ENCODE results near the gene SLC66A2. TPM values are rescaled to one million over a fixed set of nuclear protein-coding genes. Genes with fewer than 3 reads are reported as not detected.
A peak's percentile ranks its signal among the peaks of the same experiment; 100 is the strongest.

The SLC66A2 gene
- total RNA-seq, 1 experiment from 2014 or later, result 28.6 TPM

DNA sequence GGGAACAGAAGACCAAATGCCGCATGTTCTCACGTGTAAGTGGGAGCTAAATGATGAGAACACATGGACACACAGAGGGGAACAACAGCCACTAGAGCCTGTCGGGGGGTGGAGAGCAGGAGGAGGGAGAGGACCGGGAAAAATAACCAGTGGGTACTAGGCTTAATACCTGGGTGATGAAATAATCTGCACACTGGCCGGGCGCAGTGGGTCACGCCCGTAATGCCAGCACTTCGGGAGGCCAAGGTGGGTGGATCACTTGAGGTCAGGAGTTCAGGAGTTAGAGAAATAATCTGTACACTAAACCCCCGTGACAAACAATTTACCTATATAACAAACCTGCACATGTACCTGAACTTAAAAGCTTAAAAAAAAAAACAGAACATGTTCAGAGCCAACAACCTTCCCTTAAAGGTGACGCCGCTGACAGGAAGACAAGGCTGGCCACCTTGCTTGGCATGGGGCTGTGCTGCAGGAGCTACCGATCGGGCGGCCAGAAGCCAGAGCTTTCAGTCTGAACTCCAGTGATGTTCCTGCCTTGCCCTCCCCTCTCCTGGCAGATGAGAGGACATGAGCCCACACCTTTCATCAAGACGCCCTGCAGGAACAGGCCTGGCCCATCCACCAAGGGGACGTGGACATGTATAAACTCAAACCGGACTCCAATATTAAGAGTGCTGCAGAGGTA, 11.2 kb downstream of the SLC66A2 start:
- Histone ChIP-seq H3K36me3 (replicated peaks; ENCODE audit: control insufficient read depth, insufficient read depth, low read length) (no peaks in the 10 kb centered on the region), H3K4me3 (ENCODE audit: insufficient read depth, low read depth, low read length) (no peak overlapping the region), H3K27me3 (ENCODE audit: control insufficient read depth, insufficient read depth, low read length) (no peaks in the 10 kb centered on the region)
- DNase-seq, result no peak

DNA sequence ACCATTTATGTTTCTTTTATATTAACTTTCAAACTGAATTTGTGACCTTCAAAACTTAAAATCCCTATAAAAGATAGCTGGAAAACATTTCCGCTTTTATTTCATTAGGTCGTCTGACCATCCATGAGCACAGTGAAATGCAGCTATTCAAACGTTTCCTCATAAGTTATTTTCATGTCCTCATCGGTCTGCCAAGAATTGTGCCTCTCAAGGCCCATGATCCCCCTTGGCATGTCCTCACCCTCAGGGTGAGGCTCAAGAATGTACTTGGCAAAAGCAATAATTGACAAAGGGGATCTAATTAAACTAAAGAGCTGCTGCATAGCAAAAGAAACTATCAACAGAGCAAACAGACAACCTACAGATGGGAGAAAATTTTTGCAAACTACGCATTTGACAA, 12.4 kb downstream of the SLC66A2 start:
- no peak for DNase-seq
- H3K4me3 ChIP-seq (ENCODE audit: insufficient read depth, low read depth, low read length), result no peak overlapping the region
- no peaks in the 10 kb centered on the region for H3K36me3 ChIP-seq (replicated peaks; ENCODE audit: control insufficient read depth, insufficient read depth, low read length)
- no peaks in the 10 kb centered on the region for H3K27me3 ChIP-seq (ENCODE audit: control insufficient read depth, insufficient read depth, low read length)

DNA sequence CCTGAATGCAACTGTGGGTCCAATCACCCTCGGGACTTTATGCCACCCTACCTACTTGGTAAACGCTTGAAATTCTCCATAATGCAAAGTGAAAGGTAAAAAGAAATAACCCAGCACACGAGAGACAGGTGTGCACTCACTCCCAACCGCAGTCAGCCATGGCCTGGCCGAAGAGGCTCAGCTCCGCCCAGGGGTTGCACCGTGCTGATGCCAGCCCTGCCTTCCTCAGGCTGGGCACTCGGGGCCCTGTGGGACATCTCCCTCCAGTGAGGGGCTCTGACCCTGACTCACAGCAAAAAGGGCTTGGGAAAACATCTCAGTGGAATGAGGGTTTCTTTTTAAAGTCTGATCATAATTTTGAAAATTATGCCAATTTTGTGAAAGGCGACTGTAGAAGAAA, 13.3 kb downstream of the SLC66A2 start:
- no peak overlapping the region for H3K4me3 ChIP-seq (ENCODE audit: insufficient read depth, low read depth, low read length)
- H3K27me3 ChIP-seq (ENCODE audit: control insufficient read depth, insufficient read depth, low read length), result no peaks in the 10 kb centered on the region
- H3K36me3 ChIP-seq (replicated peaks; ENCODE audit: control insufficient read depth, insufficient read depth, low read length), result no peaks in the 10 kb centered on the region
- no peak for DNase-seq

DNA sequence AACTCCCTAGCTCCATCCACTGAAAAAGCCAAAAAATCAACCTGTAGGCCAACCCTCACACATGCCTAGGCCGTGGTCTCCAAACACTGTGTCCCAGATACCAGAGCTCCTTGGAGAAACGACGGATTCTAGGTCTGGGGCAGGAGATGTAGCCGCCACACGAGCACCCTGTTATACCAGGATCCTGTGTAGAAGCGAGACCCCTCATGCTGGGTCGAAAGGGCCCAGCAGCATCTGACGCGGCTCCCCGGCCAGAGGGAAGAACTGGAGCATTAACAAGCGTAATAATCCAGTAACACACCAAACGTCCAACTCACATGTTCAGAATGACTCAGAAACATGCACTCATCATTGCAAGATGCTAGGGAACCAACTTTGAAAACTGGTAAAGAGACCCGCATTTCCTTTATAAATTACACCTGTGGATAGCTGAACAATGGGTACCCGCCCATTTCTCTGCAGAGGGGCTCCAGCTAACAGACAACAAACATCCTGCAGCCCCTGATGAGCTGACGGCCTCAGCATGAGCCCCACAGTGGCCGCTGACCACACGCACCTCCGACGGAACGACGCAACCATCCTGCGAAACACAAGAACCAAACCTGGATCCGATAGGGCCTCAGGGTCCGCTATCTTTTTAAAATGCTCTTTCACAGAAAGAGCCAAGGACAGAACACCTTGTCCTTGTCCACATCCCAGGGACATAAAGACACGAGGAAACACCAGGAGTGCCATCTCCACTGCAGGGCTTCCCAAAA, 14.2 kb downstream of the SLC66A2 start:
- H3K27me3 ChIP-seq (ENCODE audit: control insufficient read depth, insufficient read depth, low read length), result no peaks in the 10 kb centered on the region

DNA sequence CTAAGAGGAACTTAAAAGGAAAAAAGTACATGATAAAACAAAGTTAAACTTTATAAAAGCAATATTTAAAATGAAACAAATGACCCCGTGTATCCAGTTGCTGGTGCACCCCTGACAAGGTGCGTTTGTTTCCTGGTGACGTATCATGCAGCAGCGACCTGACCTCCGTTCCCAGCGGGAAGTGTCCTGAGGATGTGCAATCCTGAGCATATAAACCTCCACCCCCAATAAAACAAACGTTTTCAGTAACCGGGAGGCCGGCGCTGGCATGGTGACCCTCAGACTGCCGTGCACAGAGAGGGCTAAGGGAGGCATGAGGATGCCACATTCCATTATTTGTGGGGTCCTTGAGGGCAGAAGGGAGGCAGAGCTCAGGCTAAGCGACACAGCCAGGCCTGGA, 14.8 kb downstream of the SLC66A2 start:
- DNase-seq, result no peak
- no peaks in the 10 kb centered on the region for H3K36me3 ChIP-seq (replicated peaks; ENCODE audit: control insufficient read depth, insufficient read depth, low read length)
- no peaks in the 10 kb centered on the region for H3K27me3 ChIP-seq (ENCODE audit: control insufficient read depth, insufficient read depth, low read length)
- H3K4me3 ChIP-seq (ENCODE audit: insufficient read depth, low read depth, low read length), result no peak overlapping the region

More for the DNA sequence above, 14.2 kb downstream of the SLC66A2 start:
- Histone ChIP-seq H3K36me3 (replicated peaks; ENCODE audit: control insufficient read depth, insufficient read depth, low read length) (no peaks in the 10 kb centered on the region), H3K4me3 (ENCODE audit: insufficient read depth, low read depth, low read length) (no peak overlapping the region)
- no peak for DNase-seq

DNA sequence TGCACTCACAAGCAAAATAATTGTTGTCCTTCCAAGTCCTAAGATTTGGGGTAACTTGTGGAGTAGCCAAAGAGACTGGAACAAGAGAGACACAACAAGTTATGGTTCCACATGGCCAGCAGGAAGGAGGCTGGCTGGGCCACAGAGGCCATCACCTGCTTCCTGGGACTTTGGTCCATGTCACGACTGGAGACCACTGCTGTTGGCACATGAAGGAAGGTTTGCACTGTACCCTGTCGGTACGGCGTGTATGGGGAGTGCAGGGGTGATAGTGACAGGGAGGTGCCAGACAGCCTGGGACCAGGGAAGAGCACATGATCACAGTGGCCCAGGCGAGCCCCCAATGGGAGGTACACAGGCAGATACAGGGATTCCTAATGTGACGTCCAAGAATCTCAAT, 15.5 kb downstream of the SLC66A2 start:
- H3K36me3 ChIP-seq (replicated peaks; ENCODE audit: control insufficient read depth, insufficient read depth, low read length), result no peaks in the 10 kb centered on the region
- no peak overlapping the region for H3K4me3 ChIP-seq (ENCODE audit: insufficient read depth, low read depth, low read length)
- no peak for DNase-seq
- H3K27me3 ChIP-seq (ENCODE audit: control insufficient read depth, insufficient read depth, low read length), result no peaks in the 10 kb centered on the region

DNA sequence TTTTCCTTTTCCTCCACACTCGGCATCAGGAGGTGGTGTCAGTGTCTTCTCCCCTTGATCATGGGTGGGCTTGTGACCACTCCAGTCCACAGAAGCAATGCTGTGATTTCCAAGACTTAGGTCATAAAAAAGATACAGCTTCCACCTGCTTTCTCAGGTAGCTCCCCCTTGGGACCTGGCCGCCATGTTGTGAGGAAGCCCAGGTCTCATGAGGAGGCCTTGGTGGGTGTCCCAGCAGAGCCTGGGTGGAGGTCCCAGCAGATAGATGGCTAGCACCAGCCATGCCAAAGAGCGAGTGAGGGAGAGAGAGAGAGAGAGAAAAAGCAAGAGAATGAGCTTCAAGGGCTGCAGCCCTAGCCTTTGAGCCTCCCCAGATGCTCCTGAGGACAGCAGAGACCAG, 16.0 kb downstream of the SLC66A2 start:
- Histone ChIP-seq H3K27me3 (ENCODE audit: control insufficient read depth, insufficient read depth, low read length) (no peaks in the 10 kb centered on the region), H3K4me3 (ENCODE audit: insufficient read depth, low read depth, low read length) (no peak overlapping the region), H3K36me3 (replicated peaks; ENCODE audit: control insufficient read depth, insufficient read depth, low read length) (no peaks in the 10 kb centered on the region)
- DNase-seq, result no peak

DNA sequence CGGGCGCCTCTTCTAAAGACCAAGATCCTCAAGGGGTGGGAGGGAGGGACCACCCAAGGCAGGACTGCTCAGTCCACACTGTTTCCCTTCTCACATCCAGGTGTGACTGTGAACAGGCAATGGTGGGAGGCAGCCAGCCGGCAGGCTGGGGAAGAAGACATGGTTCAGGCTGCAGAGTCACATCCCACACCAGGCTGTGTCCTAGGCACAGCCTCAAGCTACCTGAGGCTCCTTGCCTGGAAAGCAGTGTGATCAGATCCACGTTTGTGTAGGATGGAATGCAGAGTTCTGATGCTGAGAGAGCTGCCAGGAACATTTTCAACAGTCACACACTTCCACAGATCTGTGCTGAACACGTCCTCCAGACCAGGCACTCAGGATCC, 16.4 kb downstream of the SLC66A2 start:
- H3K4me3 ChIP-seq (ENCODE audit: insufficient read depth, low read depth, low read length), result no peak overlapping the region
- no peaks in the 10 kb centered on the region for H3K27me3 ChIP-seq (ENCODE audit: control insufficient read depth, insufficient read depth, low read length)
- DNase-seq, result no peak
- H3K36me3 ChIP-seq (replicated peaks; ENCODE audit: control insufficient read depth, insufficient read depth, low read length), result no peaks in the 10 kb centered on the region

DNA sequence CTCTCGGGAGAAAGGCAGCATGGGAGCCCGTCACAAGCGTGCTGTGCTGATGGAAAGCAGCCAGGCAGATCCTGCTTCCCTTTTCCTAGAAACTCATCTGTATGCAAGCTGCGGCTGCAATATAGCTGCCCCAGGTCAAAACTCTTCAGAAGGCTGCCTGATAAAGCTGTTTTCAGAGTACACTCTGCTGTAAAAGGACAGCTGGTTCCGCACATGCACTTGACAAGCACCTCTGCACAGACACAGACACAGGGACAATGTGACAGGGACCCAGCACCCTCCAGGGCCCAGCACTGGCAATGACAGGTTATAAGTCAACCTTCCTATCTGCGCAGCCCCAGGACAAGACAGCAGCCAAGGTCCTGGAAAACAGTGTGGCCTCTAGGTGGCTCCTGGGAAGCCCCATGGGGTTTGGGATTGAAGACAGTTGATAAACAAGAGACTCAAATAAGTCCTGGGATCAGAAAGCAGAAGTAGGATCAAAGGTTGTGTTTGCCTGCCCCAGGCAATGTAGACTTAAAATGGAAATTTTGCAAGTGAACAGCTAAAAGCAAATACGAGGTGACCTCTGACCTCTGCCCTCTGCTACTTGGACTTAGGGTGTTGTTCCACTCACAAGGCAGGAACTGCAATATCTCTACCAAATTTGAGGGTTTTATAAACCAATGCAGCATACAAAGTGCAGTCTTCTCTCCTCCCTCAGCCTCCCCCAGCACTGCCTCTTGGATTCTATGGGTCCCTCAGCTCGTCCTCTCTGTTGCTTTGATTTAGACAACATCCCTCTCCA, 16.9 kb downstream of the SLC66A2 start:
- DNase-seq, result no peak
- Histone ChIP-seq H3K36me3 (replicated peaks; ENCODE audit: control insufficient read depth, insufficient read depth, low read length) (no peaks in the 10 kb centered on the region; the same call in 1 of the 2 replicates), H3K4me3 (ENCODE audit: insufficient read depth, low read depth, low read length) (no peak overlapping the region), H3K27me3 (ENCODE audit: control insufficient read depth, insufficient read depth, low read length) (no peaks in the 10 kb centered on the region)

DNA sequence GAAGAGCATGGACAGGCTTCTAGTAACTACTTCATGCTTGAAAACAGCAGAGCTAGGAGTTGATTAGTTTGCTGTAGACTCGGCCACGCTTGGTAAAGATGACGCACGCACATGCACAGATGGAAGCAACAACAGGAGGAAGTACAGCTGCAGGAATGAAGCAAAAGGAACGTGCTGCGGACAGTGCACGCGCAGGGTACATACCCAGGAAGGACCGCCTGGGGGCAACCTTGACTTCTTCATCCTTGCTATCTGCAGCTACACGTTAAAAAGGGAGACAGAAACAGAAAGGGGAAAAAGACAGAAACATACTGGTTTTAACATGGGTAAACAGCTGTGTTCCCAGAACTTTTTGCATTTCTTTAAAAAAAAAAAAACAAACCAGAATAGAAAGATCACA, 17.7 kb downstream of the SLC66A2 start:
- Histone ChIP-seq H3K27me3 (ENCODE audit: control insufficient read depth, insufficient read depth, low read length) (no peaks in the 10 kb centered on the region), H3K4me3 (ENCODE audit: insufficient read depth, low read depth, low read length) (no peak overlapping the region), H3K36me3 (replicated peaks; ENCODE audit: control insufficient read depth, insufficient read depth, low read length) (no peaks in the 10 kb centered on the region; the same call in 1 of the 2 replicates)
- peak; percentile 78 for DNase-seq

DNA sequence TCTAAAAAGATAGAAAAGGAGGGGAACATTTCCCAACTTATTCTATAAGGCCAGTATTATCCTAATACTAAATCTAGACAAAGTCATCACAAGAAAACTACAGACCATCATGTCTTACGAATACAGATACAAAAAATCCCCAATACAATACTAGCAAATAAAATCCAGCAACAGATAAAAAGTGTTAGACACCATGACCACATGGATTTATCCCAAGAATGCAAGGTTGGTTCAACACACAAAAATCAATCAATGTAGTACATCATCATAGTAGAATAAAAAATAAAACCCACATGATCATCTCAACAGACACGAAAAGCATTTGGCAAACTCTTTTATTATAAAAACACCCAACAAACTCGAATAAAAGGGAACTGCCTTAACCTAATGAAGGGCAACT, 18.5 kb downstream of the SLC66A2 start:
- DNase-seq, result no peak
- Histone ChIP-seq H3K4me3 (ENCODE audit: insufficient read depth, low read depth, low read length) (no peak overlapping the region), H3K27me3 (ENCODE audit: control insufficient read depth, insufficient read depth, low read length) (no peaks in the 10 kb centered on the region), H3K36me3 (replicated peaks; ENCODE audit: control insufficient read depth, insufficient read depth, low read length) (no peaks in the 10 kb centered on the region; the same call in 1 of the 2 replicates)

DNA sequence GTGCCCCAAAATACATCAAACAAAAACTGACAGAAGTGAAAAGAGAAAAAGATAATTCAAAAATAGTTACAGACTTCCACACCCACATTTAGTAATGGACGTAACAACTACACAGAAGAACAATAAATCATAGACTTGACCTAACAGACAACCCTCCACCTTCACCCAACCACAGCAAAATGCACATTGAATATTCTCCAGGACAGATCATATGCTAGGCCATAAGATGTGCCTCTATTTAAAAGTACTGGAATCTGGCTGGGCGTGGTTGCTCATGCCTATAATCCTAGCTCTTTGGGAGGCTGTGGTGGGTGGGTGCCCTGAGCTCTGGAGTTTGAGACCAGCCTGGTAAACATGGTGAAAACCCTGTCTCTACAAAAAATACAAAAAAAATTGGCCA, 20.0 kb downstream of the SLC66A2 start:
- H3K36me3 ChIP-seq (replicated peaks; ENCODE audit: control insufficient read depth, insufficient read depth, low read length), result no peaks in the 10 kb centered on the region; the same call in 1 of the 2 replicates
- no peak for DNase-seq
- H3K4me3 ChIP-seq (ENCODE audit: insufficient read depth, low read depth, low read length), result no peak overlapping the region
- H3K27me3 ChIP-seq (ENCODE audit: control insufficient read depth, insufficient read depth, low read length), result no peaks in the 10 kb centered on the region

DNA sequence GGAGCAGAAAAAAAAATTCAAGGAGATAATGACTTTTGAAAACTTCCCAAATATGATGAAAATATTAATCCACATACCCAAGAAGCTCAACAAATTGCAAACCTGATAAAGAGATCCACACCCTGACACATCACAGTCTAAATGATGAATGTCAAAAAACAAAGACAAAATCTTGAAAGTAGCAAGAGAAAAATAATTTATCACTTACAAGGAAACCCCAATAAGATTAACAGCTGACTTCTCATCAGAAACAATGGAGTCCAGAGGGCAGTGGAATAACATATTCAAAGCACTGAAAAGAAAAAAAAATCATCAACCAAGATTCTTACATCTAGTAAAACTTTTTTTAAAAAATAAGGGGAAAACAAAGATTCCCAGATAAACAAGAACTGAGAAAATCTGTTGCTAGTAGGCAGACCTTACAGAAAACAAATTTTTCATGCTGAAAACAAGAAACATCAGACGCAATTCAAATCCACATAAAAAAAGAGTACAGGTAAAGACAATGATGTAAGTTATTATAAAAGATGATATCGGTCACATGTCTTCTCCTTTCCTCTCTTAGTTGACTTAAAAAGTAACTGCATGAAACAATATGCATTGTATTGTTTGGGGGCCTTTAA, 21.3 kb downstream of the SLC66A2 start:
- H3K4me3 ChIP-seq (ENCODE audit: insufficient read depth, low read depth, low read length), result no peak overlapping the region
- H3K27me3 ChIP-seq (ENCODE audit: control insufficient read depth, insufficient read depth, low read length), result no peaks in the 10 kb centered on the region
- no peaks in the 10 kb centered on the region; the same call in 1 of the 2 replicates for H3K36me3 ChIP-seq (replicated peaks; ENCODE audit: control insufficient read depth, insufficient read depth, low read length)
- no peak for DNase-seq

DNA sequence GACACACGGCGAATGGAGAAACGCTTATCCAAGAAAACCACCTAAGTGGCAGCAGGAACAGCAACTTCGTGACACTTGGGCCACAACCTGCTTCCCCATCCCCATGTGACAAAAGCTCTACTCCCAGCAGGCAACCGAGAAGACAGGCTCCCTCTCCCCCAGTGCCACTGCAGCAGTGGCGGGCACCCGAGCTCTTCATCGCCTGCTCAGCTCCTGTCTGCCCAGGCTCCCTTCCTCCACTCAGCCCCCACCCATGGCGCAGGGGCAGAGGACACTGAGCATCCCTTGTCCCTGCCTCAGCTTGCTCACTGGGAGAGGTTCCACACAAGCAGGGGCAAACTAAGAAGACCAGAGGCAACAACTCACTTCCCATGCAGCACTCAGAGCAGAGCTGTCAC, 22.9 kb downstream of the SLC66A2 start:
- DNase-seq, result no peak
- no peaks in the 10 kb centered on the region; the same call in 1 of the 2 replicates for H3K36me3 ChIP-seq (replicated peaks; ENCODE audit: control insufficient read depth, insufficient read depth, low read length)
- H3K27me3 ChIP-seq (ENCODE audit: control insufficient read depth, insufficient read depth, low read length), result no peaks in the 10 kb centered on the region
- H3K4me3 ChIP-seq (ENCODE audit: insufficient read depth, low read depth, low read length), result no peak overlapping the region
